ENCODE measurements around the gene NELFCD.
A peak's percentile ranks its signal among the peaks of the same experiment; 100 is the strongest.
"Not testable (repeated sequence)": the region's sequence is repeated elsewhere in the genome, so short reads cannot be mapped to it uniquely, and the experiment has no call there.

Gene NELFCD

GRCh38 chr20:59041487-59041886 lies 60.4 kb downstream of the NELFCD start:
- WGBS, result 97% methylated on average over 14 of the region's 16 CpGs
- not testable (repeated sequence) for H3K9me3 ChIP-seq (ENCODE audit: control insufficient read depth, low read length); H4K8ac ChIP-seq (ENCODE audit: low read length)

DNA sequence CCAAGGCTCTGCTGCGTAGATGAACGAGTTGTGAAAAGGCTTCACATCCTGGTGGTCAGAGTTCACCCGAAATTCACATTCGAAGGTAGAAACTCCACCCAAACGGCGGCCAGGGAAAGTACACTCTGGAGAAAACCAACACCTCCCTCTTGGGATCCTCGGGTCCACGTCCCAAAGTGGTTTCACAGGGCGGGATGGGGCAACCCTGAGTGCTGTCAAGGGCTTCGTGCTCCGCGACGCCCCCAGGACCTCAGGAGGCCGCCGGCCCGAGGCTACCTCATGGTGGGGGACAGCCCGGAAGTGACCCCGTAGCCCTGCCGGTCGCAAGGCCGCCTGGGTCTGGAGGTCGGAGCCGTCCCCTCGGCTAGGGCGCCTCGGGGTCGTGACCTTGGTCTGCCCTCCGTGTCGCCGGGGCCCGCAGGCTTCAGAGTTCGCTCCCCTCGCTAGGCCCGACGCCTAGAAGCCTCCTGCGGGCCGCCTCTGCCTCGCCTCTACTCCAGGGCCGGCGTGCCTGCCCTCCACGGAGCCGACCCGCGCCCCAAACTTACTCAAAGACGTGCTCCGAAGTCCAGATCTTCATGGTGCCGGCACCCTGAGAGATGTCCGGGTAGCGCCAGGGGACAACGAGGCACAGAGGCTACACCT lies 61.2 kb downstream of the NELFCD start, which contains the start of gene PRELID3B:
TSS of gene PRELID3B (minus strand) at position 636 of the 645 bp plus-strand sequence. CDS start at position 580, 56 bp downstream.
- peak within 1 kb of the TSS in 1 of 2 experiments; percentile 32 for H2BK12ac ChIP-seq (ENCODE audit: low read length in 2 of 2)
- peak within 1 kb of the TSS; percentile 9 to 63 for H3K4ac ChIP-seq (ENCODE audit: low read depth in 1 of 2, low read length in 2 of 2)
- H3K4me3 ChIP-seq (ENCODE audit: insufficient read depth in 1 of 2, low read depth in 1 of 2, low read length in 2 of 2), result peak within 1 kb of the TSS; percentile 78 to 81
- H2BK120ac ChIP-seq (ENCODE audit: low read depth, low read length), result no peak within 1 kb of the TSS
- no peak within 1 kb of the TSS for H2BK15ac ChIP-seq (ENCODE audit: low read depth, poor library complexity, severe bottlenecking)
- H4K91ac ChIP-seq (ENCODE audit: low read length), result peak within 1 kb of the TSS; percentile 81
- no peaks in the 10 kb centered on the region for H3K27me3 ChIP-seq (ENCODE audit: control insufficient read depth in 1 of 2, insufficient read depth in 1 of 2, low read length in 2 of 2)
- no peak within 1 kb of the TSS for H3K23ac ChIP-seq (ENCODE audit: low read length in 2 of 2)
- WGBS, result 63% methylated on average over 50 of the region's 50 CpGs
- H3K4me2 ChIP-seq (ENCODE audit: low read length, poor library complexity, severe bottlenecking), result peak within 1 kb of the TSS; percentile 74
- peaks cover 5% of the 10 kb centered on the region for H3K4me1 ChIP-seq (ENCODE audit: control insufficient read depth, insufficient read depth, low read depth, low read length)
- H2AK5ac ChIP-seq (ENCODE audit: low read length, severe bottlenecking), result no peak within 1 kb of the TSS
- H3K9ac ChIP-seq (ENCODE audit: low read length), result peak within 1 kb of the TSS; percentile 90
- H2AFZ ChIP-seq (ENCODE audit: low read depth, low read length), result peak within 1 kb of the TSS; percentile 78
- peak; percentile 27 for DNase-seq
- H3K14ac ChIP-seq (ENCODE audit: low read length in 2 of 2), result peak within 1 kb of the TSS in 1 of 2 experiments; percentile 50
- H4K8ac ChIP-seq (ENCODE audit: low read length), result peak within 1 kb of the TSS; percentile 77
- peak within 1 kb of the TSS; percentile 66 to 72 for H3K18ac ChIP-seq (ENCODE audit: low read depth in 1 of 2, low read length in 2 of 2)
- no peaks in the 10 kb centered on the region for H3K79me1 ChIP-seq (replicated peaks; ENCODE audit: low read length, poor library complexity, severe bottlenecking)
- peaks cover 3 to 22% of the 10 kb centered on the region in 2 experiments for H3K36me3 ChIP-seq (ENCODE audit: control insufficient read depth in 1 of 2, insufficient read depth in 2 of 2, low read depth in 1 of 2, low read length in 2 of 2)
- no peaks in the 10 kb centered on the region for H3K9me3 ChIP-seq (ENCODE audit: control insufficient read depth, low read length)
- H2BK5ac ChIP-seq (ENCODE audit: low read depth, low read length, poor library complexity, severe bottlenecking), result no peak within 1 kb of the TSS
- no peak within 1 kb of the TSS for H3K27ac ChIP-seq (ENCODE audit: low read length, poor library complexity, severe bottlenecking)

More at GRCh38 chr20:59041487-59041886, 60.4 kb downstream of the NELFCD start:
- peak overlapping the region in 1 of 2 experiments; percentile 81 for H3K4me3 ChIP-seq (ENCODE audit: insufficient read depth in 1 of 2, low read depth in 1 of 2, low read length in 2 of 2)
- H2BK5ac ChIP-seq (ENCODE audit: low read depth, low read length, poor library complexity, severe bottlenecking); H2AK5ac ChIP-seq (ENCODE audit: low read length, severe bottlenecking); H2AFZ ChIP-seq (ENCODE audit: low read depth, low read length); H3K27ac ChIP-seq (ENCODE audit: low read length, poor library complexity, severe bottlenecking); H3K4ac ChIP-seq (ENCODE audit: low read depth in 1 of 2, low read length in 2 of 2); H3K18ac ChIP-seq (ENCODE audit: low read depth in 1 of 2, low read length in 2 of 2); DNase-seq; H3K14ac ChIP-seq (ENCODE audit: low read length in 2 of 2); H3K23ac ChIP-seq (ENCODE audit: low read length in 2 of 2); H2BK15ac ChIP-seq (ENCODE audit: low read depth, poor library complexity, severe bottlenecking); H3K27me3 ChIP-seq (ENCODE audit: control insufficient read depth in 1 of 2, insufficient read depth in 1 of 2, low read length in 2 of 2); H3K4me1 ChIP-seq (ENCODE audit: control insufficient read depth, insufficient read depth, low read depth, low read length); H3K79me1 ChIP-seq (replicated peaks; ENCODE audit: low read length, poor library complexity, severe bottlenecking); H4K91ac ChIP-seq (ENCODE audit: low read length); H3K4me2 ChIP-seq (ENCODE audit: low read length, poor library complexity, severe bottlenecking); H2BK12ac ChIP-seq (ENCODE audit: low read length in 2 of 2); H2BK120ac ChIP-seq (ENCODE audit: low read depth, low read length): not testable (repeated sequence)
- H3K9ac ChIP-seq (ENCODE audit: low read length), result peak overlapping the region; percentile 90
- H3K36me3 ChIP-seq (ENCODE audit: control insufficient read depth in 1 of 2, insufficient read depth in 2 of 2, low read depth in 1 of 2, low read length in 2 of 2), result peaks cover 4 to 30% of the 10 kb centered on the region in 2 experiments

DNA sequence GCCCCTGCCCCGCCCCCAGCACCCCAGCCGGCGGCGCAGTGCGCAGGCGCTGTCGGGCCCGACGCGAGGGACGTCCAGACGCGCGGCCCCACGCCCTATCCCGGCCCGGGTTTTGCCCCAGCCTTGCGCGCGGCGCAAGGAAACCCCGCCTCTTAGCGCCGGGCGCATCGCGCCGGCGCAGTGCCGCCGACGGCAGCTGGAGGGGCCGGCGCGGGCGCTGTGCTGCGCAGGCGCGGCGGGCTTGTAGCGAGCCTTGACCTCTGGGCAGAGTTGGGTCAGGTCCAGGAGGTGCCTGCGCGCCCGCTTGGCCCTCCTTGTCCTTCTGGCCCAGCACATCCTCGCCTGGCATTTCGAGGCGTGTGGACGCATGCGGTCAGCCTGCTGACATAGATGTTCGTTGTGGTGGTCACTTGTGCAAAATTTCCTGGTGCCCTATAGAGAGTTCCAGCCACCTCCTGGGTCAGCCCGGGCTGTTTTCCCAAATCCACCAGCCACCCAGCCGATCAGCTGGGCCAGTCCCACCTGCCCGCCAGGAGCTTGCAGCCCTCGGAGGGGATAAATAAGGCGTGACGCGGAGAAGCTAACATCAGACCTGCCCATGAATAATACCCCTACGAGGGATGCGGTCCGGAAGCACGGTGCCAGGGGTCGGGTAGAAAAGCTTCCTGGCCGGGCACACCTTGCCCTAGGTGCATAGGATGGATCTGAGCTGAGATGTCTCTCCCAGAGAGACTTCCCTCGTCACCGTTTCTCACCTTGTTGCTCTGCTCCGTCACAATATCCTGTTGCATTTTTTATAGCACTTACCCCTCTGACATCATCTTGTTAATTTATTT lies 62.0 kb downstream of the NELFCD start:
- Histone ChIP-seq H3K9me3 (ENCODE audit: control insufficient read depth, low read length) (no peaks in the 10 kb centered on the region), H3K18ac (ENCODE audit: low read depth in 1 of 2, low read length in 2 of 2) (peak overlapping the region; percentile 66 to 72), H3K14ac (ENCODE audit: low read length in 2 of 2) (peak overlapping the region in 1 of 2 experiments; percentile 48), H3K4ac (ENCODE audit: low read depth in 1 of 2, low read length in 2 of 2) (peak overlapping the region in 1 of 2 experiments; percentile 9), H3K4me1 (ENCODE audit: control insufficient read depth, insufficient read depth, low read depth, low read length) (peaks cover 5% of the 10 kb centered on the region), H4K8ac (ENCODE audit: low read length) (peak overlapping the region; percentile 70), H2BK12ac (ENCODE audit: low read length in 2 of 2) (no peak overlapping the region), H2AFZ (ENCODE audit: low read depth, low read length) (peak overlapping the region; percentile 72), H2BK15ac (ENCODE audit: low read depth, poor library complexity, severe bottlenecking) (no peak overlapping the region), H3K27ac (ENCODE audit: low read length, poor library complexity, severe bottlenecking) (no peak overlapping the region), H2BK5ac (ENCODE audit: low read depth, low read length, poor library complexity, severe bottlenecking) (no peak overlapping the region), H3K9ac (ENCODE audit: low read length) (peak overlapping the region; percentile 90), H4K91ac (ENCODE audit: low read length) (peak overlapping the region; percentile 18), H3K23ac (ENCODE audit: low read length in 2 of 2) (no peak overlapping the region), H3K36me3 (ENCODE audit: control insufficient read depth in 1 of 2, insufficient read depth in 2 of 2, low read depth in 1 of 2, low read length in 2 of 2) (peaks cover 0 to 14% of the 10 kb centered on the region in 2 experiments), H2AK5ac (ENCODE audit: low read length, severe bottlenecking) (no peak overlapping the region), H3K4me2 (ENCODE audit: low read length, poor library complexity, severe bottlenecking) (peak overlapping the region; percentile 74), H3K4me3 (ENCODE audit: insufficient read depth in 1 of 2, low read depth in 1 of 2, low read length in 2 of 2) (peak overlapping the region; percentile 78 to 81), H2BK120ac (ENCODE audit: low read depth, low read length) (no peak overlapping the region), H3K79me1 (replicated peaks; ENCODE audit: low read length, poor library complexity, severe bottlenecking) (no peaks in the 10 kb centered on the region), H3K27me3 (ENCODE audit: control insufficient read depth in 1 of 2, insufficient read depth in 1 of 2, low read length in 2 of 2) (no peaks in the 10 kb centered on the region)
- WGBS, result 71% methylated on average over 46 of the region's 66 CpGs
- peak; percentile 74 for DNase-seq

DNA sequence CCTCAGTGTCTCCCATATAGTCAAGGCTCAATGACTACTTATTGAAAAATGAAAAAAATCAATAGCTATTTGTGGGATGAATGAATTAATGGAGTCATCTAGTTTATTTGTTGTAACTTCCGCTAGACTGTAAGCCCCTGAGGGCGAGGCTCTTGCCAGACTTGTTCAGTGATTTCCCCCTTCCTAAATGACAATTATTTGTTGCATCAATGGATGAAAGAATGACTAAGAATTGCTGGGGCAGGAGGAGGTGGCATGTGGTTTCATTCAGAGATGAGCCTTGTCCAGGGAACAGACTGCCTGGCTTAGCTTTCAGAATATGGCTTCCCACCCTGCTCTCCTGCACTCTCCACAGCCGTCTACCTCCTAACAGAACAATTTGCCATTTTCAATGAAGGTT lies 62.6 kb downstream of the NELFCD start:
- Histone ChIP-seq H3K27me3 (ENCODE audit: control insufficient read depth in 1 of 2, insufficient read depth in 1 of 2, low read length in 2 of 2) (no peaks in the 10 kb centered on the region), H4K8ac (ENCODE audit: low read length) (no peak overlapping the region), H3K27ac (ENCODE audit: low read length, poor library complexity, severe bottlenecking) (no peak overlapping the region)

More for the DNA sequence above, 62.6 kb downstream of the NELFCD start:
- no peak overlapping the region for H2BK15ac ChIP-seq (ENCODE audit: low read depth, poor library complexity, severe bottlenecking)
- no peak overlapping the region for H3K9ac ChIP-seq (ENCODE audit: low read length)
- H2BK120ac ChIP-seq (ENCODE audit: low read depth, low read length), result no peak overlapping the region
- no peak for DNase-seq
- no peak overlapping the region for H3K14ac ChIP-seq (ENCODE audit: low read length in 2 of 2)
- H2BK12ac ChIP-seq (ENCODE audit: low read length in 2 of 2), result no peak overlapping the region
- H3K4me1 ChIP-seq (ENCODE audit: control insufficient read depth, insufficient read depth, low read depth, low read length), result peaks cover 5% of the 10 kb centered on the region
- no peak overlapping the region for H2BK5ac ChIP-seq (ENCODE audit: low read depth, low read length, poor library complexity, severe bottlenecking)
- H3K4me2 ChIP-seq (ENCODE audit: low read length, poor library complexity, severe bottlenecking), result no peak overlapping the region
- peaks cover 0 to 11% of the 10 kb centered on the region in 2 experiments for H3K36me3 ChIP-seq (ENCODE audit: control insufficient read depth in 1 of 2, insufficient read depth in 2 of 2, low read depth in 1 of 2, low read length in 2 of 2)
- H3K4ac ChIP-seq (ENCODE audit: low read depth in 1 of 2, low read length in 2 of 2), result no peak overlapping the region
- H4K91ac ChIP-seq (ENCODE audit: low read length), result no peak overlapping the region
- no peak overlapping the region for H2AFZ ChIP-seq (ENCODE audit: low read depth, low read length)
- H3K18ac ChIP-seq (ENCODE audit: low read depth in 1 of 2, low read length in 2 of 2), result no peak overlapping the region
- 85% methylated on average over 2 of the region's 3 CpGs for WGBS
- H3K9me3 ChIP-seq (ENCODE audit: control insufficient read depth, low read length), result no peaks in the 10 kb centered on the region
- H3K23ac ChIP-seq (ENCODE audit: low read length in 2 of 2), result no peak overlapping the region
- H3K4me3 ChIP-seq (ENCODE audit: insufficient read depth in 1 of 2, low read depth in 1 of 2, low read length in 2 of 2), result no peak overlapping the region
- no peak overlapping the region for H2AK5ac ChIP-seq (ENCODE audit: low read length, severe bottlenecking)
- H3K79me1 ChIP-seq (replicated peaks; ENCODE audit: low read length, poor library complexity, severe bottlenecking), result no peaks in the 10 kb centered on the region

Measured in mesenchymal stem cell (in vitro differentiated cells and primary cell).